Keratinocyte (primary cell): ENCODE results near the gene NT5C. TPM values are rescaled to one million over a fixed set of nuclear protein-coding genes. Genes with fewer than 3 reads are reported as not detected.

Source experiments
- DNase-seq: peaks from one replicate; pipeline ENCODE4 v3.0.0-alpha.2; 2011; ENCODE audit warnings: low read depth, missing footprints, low spot score
- FAIRE-seq: peaks from 2 replicates; lab custom pipeline; 2011; peaks lifted over from hg19 to GRCh38; lab: Jason Lieb, UNC
- H2AFZ ChIP-seq: 2 replicates; pipeline ENCODE4 v1.6.0; 2012; ENCODE audit warnings: low read length, control low read depth, inconsistent platforms; ENCODE audit not compliant: control insufficient read depth
- H3K27ac ChIP-seq: 2 replicates; pipeline ENCODE4 v1.5.1; 2011; ENCODE audit warnings: low read length; ENCODE audit not compliant: control insufficient read depth, insufficient read depth
- H3K27me3 ChIP-seq: 3 replicates; pipeline ENCODE4 v1.6.0; 2011; ENCODE audit warnings: low read length; ENCODE audit not compliant: control insufficient read depth, insufficient read depth; ENCODE audit errors: extremely low read depth
- H3K36me3 ChIP-seq, 2 experiments: 2 replicates in 1 of 2; 3 replicates in 1 of 2; pipeline ENCODE4 v1.5.1; 2011; ENCODE audit warnings: low read length in 2 of 2, mild to moderate bottlenecking in 1 of 2; ENCODE audit not compliant: control insufficient read depth in 2 of 2, insufficient read depth in 2 of 2; ENCODE audit errors: extremely low read depth in 1 of 2
- H3K4me1 ChIP-seq: 3 replicates; pipeline ENCODE4 v1.5.1; 2011; ENCODE audit warnings: low read length; ENCODE audit not compliant: control insufficient read depth, insufficient read depth; ENCODE audit errors: extremely low read depth
- H3K4me2 ChIP-seq: 3 replicates; pipeline ENCODE4 v1.6.0; 2011; ENCODE audit warnings: low read depth, low read length; ENCODE audit not compliant: control insufficient read depth, insufficient read depth; ENCODE audit errors: extremely low read depth
- H3K4me3 ChIP-seq, 3 experiments: fragments of 200-600 bp in 1 of 3; sonication (generic) in 1 of 3; 2 replicates in 2 of 3; 3 replicates in 1 of 3; pipeline ENCODE4 v1.5.1; 2011 to 2016; ENCODE audit warnings: low read length in 3 of 3, mild to moderate bottlenecking in 3 of 3, control low read depth in 2 of 3, inconsistent platforms in 1 of 3, low read depth in 1 of 3, mixed read lengths in 1 of 3, mixed run types in 1 of 3, moderate library complexity in 1 of 3; ENCODE audit not compliant: control insufficient read depth in 2 of 3, insufficient read depth in 2 of 3; ENCODE audit errors: extremely low read depth in 1 of 3
- H3K79me2 ChIP-seq: 2 replicates; pipeline ENCODE4 v1.6.0; 2012; ENCODE audit warnings: low read length; ENCODE audit not compliant: control insufficient read depth, insufficient read depth
- H3K9ac ChIP-seq: 3 replicates; pipeline ENCODE4 v1.6.0; 2011; ENCODE audit warnings: low read length; ENCODE audit not compliant: control insufficient read depth, insufficient read depth; ENCODE audit errors: extremely low read depth
- H3K9me1 ChIP-seq: 3 replicates; pipeline ENCODE4 v1.6.0; 2011; ENCODE audit warnings: low read length; ENCODE audit not compliant: control insufficient read depth, insufficient read depth; ENCODE audit errors: extremely low read depth
- H3K9me3 ChIP-seq: 2 replicates; pipeline ENCODE4 v1.5.1; 2012; ENCODE audit warnings: low read depth, low read length; ENCODE audit not compliant: control insufficient read depth
- H4K20me1 ChIP-seq: 3 replicates; pipeline ENCODE4 v1.6.0; 2011; ENCODE audit warnings: low read length; ENCODE audit not compliant: control insufficient read depth, insufficient read depth; ENCODE audit errors: extremely low read depth
- EZH2 ChIP-seq: IDR thresholded peaks from one replicate; pipeline ENCODE4 v1.6.1; 2012; ENCODE audit warnings: inconsistent platforms, mild to moderate bottlenecking, low read length, moderate library complexity
- dilution Hi-C: fragments of 300-500 bp; cut with MboI; formaldehyde crosslinking; loops from one replicate; pipeline ENCODE4 v1.7.0; 2020; ENCODE audit warnings: low sequenced_read_pairs; ENCODE audit not compliant: extremely low pct_ligation_motif_present
- polyA plus RNA-seq, 5 experiments: library from polyadenylated mRNA; depleted of rRNA in 3 of 5; stranded (reverse) in 3 of 5; stranded (forward) in 1 of 5; unstranded in 1 of 5; fragments of >200 nt; gene quantifications; 1 replicate in 1 of 5; 2 replicates in 3 of 5; 3 replicates in 1 of 5; pipeline versions ENCODE4 v1.2.1 to v1.2.3, GENCODE V29; 2011 to 2012; ENCODE audit warnings: missing spikeins in 2 of 5, low read depth in 1 of 5, low replicate concordance in 1 of 5
- small RNA-seq, 3 experiments: library from RNA; depleted of rRNA; stranded (forward); fragments of <200 nt; gene quantifications; one replicate each; pipeline ENCODE3, GENCODE V24; 2012; ENCODE audit warnings: low read depth in 3 of 3, low replicate concordance in 1 of 3; ENCODE audit not compliant: insufficient read length in 3 of 3
- TF ChIP-seq, protein P1 (sequence below), 3 experiments: IDR thresholded peaks in 1 of 3; conservative IDR thresholded peaks in 1 of 3; optimal IDR thresholded peaks in 1 of 3; 2 replicates in 2 of 3; 3 replicates in 1 of 3; pipeline versions ENCODE3 to v1.5.1; 2011; ENCODE audit warnings: low read length in 3 of 3, mild to moderate bottlenecking in 3 of 3, moderate library complexity in 2 of 3, control low read depth in 1 of 3, inconsistent platforms in 1 of 3; ENCODE audit not compliant: insufficient read depth in 2 of 3; ENCODE audit errors: extremely low read depth in 1 of 3

Gene NT5C
- polyA plus RNA-seq, 1 donor (not counting 4 experiments of a cell fraction or from before 2014, with no cell fraction given), result 29.9 TPM

DNA sequence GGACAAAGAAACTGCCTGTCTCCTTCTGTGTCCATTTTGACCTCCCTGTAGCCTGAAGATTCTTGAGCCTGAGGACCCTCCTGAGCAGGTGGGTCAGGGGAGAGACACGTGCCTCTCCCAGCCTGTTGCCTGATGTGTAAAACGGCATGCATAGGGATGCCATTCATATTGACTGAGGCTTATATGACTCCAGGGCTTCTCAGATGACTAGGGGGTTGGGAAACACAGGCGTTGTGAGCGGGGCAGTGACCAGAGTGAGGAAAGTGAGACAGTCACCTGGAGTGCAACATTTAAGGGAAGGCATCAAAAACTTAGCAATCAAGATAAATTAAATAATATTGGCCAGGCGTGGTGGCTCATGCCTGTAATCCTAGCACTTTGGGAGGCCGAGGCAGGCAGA is 48.9 kb downstream of the NT5C start:
- Histone ChIP-seq H4K20me1 (no peaks in the 10 kb centered on the region), H3K27me3 (no peaks in the 10 kb centered on the region), H3K9me3 (no peaks in the 10 kb centered on the region), H3K79me2 (no peaks in the 10 kb centered on the region), H3K36me3 (no peaks in the 10 kb centered on the region), H3K9me1 (no peaks in the 10 kb centered on the region), H2AFZ (no peak overlapping the region), H3K27ac (no peak overlapping the region), H3K9ac (no peak overlapping the region), H3K4me2 (no peak overlapping the region), H3K4me3 (no peak overlapping the region), H3K4me1 (peaks cover 28% of the 10 kb centered on the region)
- no peak for DNase-seq
- TF ChIP-seq, protein P1, sequence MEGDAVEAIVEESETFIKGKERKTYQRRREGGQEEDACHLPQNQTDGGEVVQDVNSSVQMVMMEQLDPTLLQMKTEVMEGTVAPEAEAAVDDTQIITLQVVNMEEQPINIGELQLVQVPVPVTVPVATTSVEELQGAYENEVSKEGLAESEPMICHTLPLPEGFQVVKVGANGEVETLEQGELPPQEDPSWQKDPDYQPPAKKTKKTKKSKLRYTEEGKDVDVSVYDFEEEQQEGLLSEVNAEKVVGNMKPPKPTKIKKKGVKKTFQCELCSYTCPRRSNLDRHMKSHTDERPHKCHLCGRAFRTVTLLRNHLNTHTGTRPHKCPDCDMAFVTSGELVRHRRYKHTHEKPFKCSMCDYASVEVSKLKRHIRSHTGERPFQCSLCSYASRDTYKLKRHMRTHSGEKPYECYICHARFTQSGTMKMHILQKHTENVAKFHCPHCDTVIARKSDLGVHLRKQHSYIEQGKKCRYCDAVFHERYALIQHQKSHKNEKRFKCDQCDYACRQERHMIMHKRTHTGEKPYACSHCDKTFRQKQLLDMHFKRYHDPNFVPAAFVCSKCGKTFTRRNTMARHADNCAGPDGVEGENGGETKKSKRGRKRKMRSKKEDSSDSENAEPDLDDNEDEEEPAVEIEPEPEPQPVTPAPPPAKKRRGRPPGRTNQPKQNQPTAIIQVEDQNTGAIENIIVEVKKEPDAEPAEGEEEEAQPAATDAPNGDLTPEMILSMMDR (optimal IDR thresholded peaks at IDR 0.05 in 1 of 3, IDR thresholded peaks at IDR 0.05 in 1 of 3, conservative IDR thresholded peaks at IDR 0.05 in 1 of 3; ENCODE audit: extremely low read depth in 1 of 3, insufficient read depth in 2 of 3, low read length in 3 of 3), result no peak
- TF ChIP-seq EZH2, result no peak
- FAIRE-seq, result no peak
- dilution Hi-C loops, result no loop called here

DNA sequence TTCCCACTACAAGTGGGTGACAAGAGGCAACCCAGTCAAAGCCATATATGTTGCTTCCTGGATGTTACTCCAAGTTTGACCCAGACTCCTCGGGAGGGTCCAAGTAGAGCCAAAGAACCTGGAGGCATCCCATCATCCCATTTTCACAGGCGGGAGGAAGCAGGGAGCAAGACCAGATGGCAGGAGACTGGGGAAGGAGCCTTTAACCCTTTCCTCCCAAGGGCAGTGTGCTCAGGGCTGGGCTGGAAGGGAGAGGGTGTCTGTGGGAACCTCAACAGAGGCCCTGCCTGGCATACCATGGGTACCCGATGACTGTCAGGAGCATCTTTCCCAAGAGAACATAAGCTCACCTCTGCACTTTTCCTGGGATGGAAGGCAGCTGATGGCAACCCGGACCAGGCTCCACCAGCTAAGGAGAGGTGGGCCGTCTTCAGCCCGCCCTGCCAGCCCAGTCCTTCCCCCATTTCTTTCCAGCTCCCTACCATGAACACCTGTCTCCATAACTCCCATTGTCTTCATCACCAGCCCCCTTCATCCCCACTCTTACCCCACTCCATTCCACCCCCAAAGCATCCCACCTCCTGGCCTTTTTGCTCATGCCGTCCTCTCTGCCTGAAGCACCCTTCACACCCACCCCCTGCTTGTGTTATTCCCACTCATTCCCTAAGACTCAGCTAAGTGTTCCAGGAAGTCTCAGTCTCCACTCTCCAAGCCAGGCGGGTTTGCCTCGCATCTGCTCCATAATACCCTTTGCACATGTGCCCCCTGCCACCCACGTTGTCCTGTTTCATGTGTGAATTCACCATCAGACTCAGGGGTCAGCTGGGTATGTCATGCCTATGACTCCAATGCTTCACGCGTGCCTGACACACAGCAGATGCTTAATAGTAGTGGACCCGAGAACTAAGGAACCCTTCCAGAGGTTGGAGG is 49.7 kb downstream of the NT5C start:
- no peaks in the 10 kb centered on the region for H3K9me3 ChIP-seq
- H3K4me2 ChIP-seq, result no peak overlapping the region
- no peaks in the 10 kb centered on the region for H3K27me3 ChIP-seq
- dilution Hi-C loops, result no loop called here
- no peak overlapping the region for H3K27ac ChIP-seq
- DNase-seq (no peak), FAIRE-seq (no peak)
- no peak overlapping the region for H2AFZ ChIP-seq
- no peaks in the 10 kb centered on the region for H3K36me3 ChIP-seq
- H3K4me1 ChIP-seq, result peaks cover 25% of the 10 kb centered on the region
- H4K20me1 ChIP-seq, result no peaks in the 10 kb centered on the region
- TF ChIP-seq, protein P1 (optimal IDR thresholded peaks at IDR 0.05 in 1 of 3, IDR thresholded peaks at IDR 0.05 in 1 of 3, conservative IDR thresholded peaks at IDR 0.05 in 1 of 3; ENCODE audit: extremely low read depth in 1 of 3, insufficient read depth in 2 of 3, low read length in 3 of 3), result no peak
- TF ChIP-seq EZH2, result no peak
- H3K9me1 ChIP-seq, result no peaks in the 10 kb centered on the region
- H3K4me3 ChIP-seq, result no peak overlapping the region
- no peak overlapping the region for H3K9ac ChIP-seq
- no peaks in the 10 kb centered on the region for H3K79me2 ChIP-seq

Small RNA genes lying within 50 kb of the gene (small RNA-seq; reads per million reads assigned to genes)
- gene RF00019, result 0 reads per million in 3 experiments

Other genes with a start within 250 kb of the NT5C start
- 0.07 to 0.57 TPM in 2 of 3 replicates, not detected in the other for gene FADS6, start 238.1 kb downstream of the NT5C start, polyA plus RNA-seq
- gene USH1G, start 208.5 kb downstream of the NT5C start, polyA plus RNA-seq, result 0.03 to 1.3 TPM (median 0.34 TPM) in 3 replicates
- 0.08 TPM in 1 of 3 replicates, not detected in the others for gene OTOP2, start 207.5 kb downstream of the NT5C start, polyA plus RNA-seq
- 0.03 to 0.05 TPM in 2 of 3 replicates, not detected in the other for gene OTOP3, start 195.8 kb downstream of the NT5C start, polyA plus RNA-seq
- 0.19 to 1.0 TPM (median 0.33 TPM) in 3 replicates for gene HID1, start 159.0 kb downstream of the NT5C start, polyA plus RNA-seq
- gene CDR2L, start 144.1 kb downstream of the NT5C start, polyA plus RNA-seq, result 7.1 to 16.0 TPM (median 9.3 TPM) in 3 replicates
- gene MRPL58, start 119.1 kb downstream of the NT5C start, polyA plus RNA-seq, result 43.3 to 61.1 TPM (median 53.6 TPM) in 3 replicates
- 240 to 406 TPM (median 276 TPM) in 3 replicates for gene ATP5PD, start 84.8 kb downstream of the NT5C start, polyA plus RNA-seq
- gene KCTD2, start 84.5 kb downstream of the NT5C start, polyA plus RNA-seq, result 20.7 to 22.8 TPM (median 21.2 TPM) in 3 replicates
- 3.5 to 5.4 TPM (median 4.0 TPM) in 3 replicates for gene SLC16A5, start 43.8 kb downstream of the NT5C start, polyA plus RNA-seq
- gene ARMC7, start 21.8 kb downstream of the NT5C start, polyA plus RNA-seq, result 3.2 to 6.0 TPM (median 4.2 TPM) in 3 replicates
- 67.5 to 452 TPM (median 142 TPM) in 3 replicates for gene JPT1, start 22.8 kb upstream of the NT5C start, polyA plus RNA-seq
- gene SUMO2, start 51.2 kb upstream of the NT5C start, polyA plus RNA-seq, result 107 to 393 TPM (median 230 TPM) in 3 replicates
- 64.2 to 66.9 TPM (median 64.4 TPM) in 3 replicates for gene NUP85, start 73.9 kb upstream of the NT5C start, polyA plus RNA-seq
- gene GGA3, start 129.9 kb upstream of the NT5C start, polyA plus RNA-seq, result 22.3 to 25.2 TPM (median 22.7 TPM) in 3 replicates
- gene MRPS7, start 130.1 kb upstream of the NT5C start, polyA plus RNA-seq, result 62.8 to 79.0 TPM (median 71.5 TPM) in 3 replicates
- 15.9 to 18.1 TPM (median 18.0 TPM) in 3 replicates for gene MIF4GD, start 139.5 kb upstream of the NT5C start, polyA plus RNA-seq
- 7.0 to 8.7 TPM (median 8.3 TPM) in 3 replicates for gene SLC25A19, start 157.7 kb upstream of the NT5C start, polyA plus RNA-seq